HG03175 (cell line): ENCODE data around the gene TPTE2.
"Not testable (repeated sequence)": the region's sequence is repeated elsewhere in the genome, so short reads cannot be mapped to it uniquely, and the experiment has no call there.

Experiments
- ATAC-seq: cut with Tn5 transposase; IDR thresholded peaks from one replicate; pipeline ENCODE4 v1.9.1; 2021; ENCODE audit warnings: mild to moderate bottlenecking, moderate library complexity; ENCODE audit not compliant: unreplicated experiment

The TPTE2 gene

DNA sequence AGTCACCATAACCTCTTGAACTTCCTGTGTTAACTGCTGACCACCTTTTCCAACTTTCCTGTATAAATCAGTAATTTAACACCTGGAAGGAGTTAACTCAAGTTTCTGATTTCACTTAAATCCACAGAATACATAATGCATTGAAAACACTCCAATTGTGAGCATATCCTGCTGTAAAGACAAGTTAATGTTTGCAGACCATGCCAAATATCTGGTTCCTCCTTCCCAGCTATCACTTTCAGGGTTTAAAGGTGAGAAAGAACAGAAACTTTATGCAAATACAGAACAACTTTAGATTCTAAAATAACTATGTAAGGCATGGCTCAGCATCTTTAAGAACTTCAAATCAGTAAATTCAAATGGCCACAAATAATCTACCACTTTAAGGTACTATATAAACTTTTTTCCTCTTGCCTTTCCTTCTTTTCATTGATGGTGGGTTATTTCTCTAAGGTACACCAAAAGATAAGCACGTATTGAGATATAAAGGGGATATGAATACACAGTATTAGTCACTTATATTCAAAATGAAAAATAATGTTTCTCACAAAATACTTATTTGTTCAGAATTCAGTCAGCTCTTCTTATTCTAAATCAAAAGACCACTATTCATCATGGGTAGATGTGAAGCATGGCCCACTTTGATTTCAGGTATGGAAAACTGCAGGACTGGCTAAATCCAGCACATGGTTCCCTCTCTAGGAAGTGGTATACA lies 6.6 kb upstream of the TPTE2 start:
- peak; percentile 71 for ATAC-seq

GRCh38 chr13:19561585-19561984 lies 253 bp upstream of the TPTE2 start:
- no peak for ATAC-seq

DNA sequence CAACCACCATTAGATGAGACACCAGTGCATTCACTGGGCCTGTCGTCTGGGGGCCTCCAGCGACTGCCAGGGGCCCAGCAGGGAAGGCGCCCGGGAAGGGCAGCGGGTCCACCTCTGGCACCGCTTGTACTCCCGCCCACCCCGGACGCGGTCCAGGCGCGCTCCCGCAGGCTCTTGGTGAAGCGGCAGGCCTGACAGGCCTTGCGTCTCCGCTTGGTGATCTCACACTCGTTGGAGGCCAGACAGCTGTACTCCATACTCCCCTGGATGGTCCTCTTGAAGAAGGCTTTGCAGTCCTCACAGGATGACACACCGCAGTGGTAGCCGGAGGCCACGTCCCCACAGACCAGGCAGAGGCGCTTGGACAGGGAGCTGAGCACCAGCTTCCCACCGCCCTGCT lies 660 bp downstream of the TPTE2 start:
- ATAC-seq, result not testable (repeated sequence)

- not testable (repeated sequence) for ATAC-seq
Observed at GRCh38 chr13:19559739-19560138, 1.6 kb downstream of the TPTE2 start.

GRCh38 chr13:19557287-19557686 lies 4.0 kb downstream of the TPTE2 start:
- ATAC-seq, result not testable (repeated sequence)

- ATAC-seq, result not testable (repeated sequence)
Observed at GRCh38 chr13:19549245-19549644, 12.1 kb downstream of the TPTE2 start.

GRCh38 chr13:19525634-19526033 lies 35.7 kb downstream of the TPTE2 start:
- peak; percentile 69 for ATAC-seq

GRCh38 chr13:19519049-19519448 lies 42.3 kb downstream of the TPTE2 start:
- ATAC-seq, result no peak

DNA sequence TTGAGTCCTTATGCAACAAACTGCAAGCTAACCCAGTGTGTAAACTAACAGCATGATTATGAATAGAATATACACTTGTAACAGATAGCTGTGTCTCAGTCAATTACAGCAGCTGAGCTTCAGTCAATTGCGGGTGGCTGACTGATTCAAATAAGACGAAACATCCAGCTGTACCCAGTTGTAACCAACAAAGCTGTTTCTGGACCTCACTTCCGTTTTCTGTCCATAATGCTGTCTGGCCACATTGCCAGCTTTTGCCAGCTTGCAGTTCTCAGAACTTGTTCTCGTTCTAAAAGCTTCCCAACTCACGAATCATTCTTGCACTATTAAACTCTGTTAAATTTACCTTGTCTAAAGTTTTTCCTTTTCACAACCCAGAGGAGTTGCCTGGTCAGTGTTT lies 53.7 kb downstream of the TPTE2 start:
- not testable (repeated sequence) for ATAC-seq

DNA sequence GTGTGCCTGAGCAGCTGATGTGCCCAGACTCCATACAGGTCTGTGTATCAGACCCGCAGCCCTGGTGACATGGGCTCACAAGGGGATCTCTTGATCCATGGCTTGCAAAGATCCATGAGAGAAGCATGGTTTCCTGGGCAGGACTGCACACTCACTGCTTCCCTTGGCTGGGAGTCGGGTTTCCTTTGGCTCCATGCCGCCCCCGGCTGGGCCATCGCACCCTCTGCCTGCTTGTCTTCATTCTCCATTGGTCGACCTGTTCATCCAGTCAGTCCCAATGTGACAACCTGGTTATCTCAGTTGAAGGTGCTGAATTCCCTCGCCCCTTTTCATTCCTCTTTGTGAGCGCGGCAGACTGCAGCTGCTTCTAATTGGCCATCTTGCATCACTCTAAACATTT lies 101.2 kb downstream of the TPTE2 start:
- not testable (repeated sequence) for ATAC-seq

DNA sequence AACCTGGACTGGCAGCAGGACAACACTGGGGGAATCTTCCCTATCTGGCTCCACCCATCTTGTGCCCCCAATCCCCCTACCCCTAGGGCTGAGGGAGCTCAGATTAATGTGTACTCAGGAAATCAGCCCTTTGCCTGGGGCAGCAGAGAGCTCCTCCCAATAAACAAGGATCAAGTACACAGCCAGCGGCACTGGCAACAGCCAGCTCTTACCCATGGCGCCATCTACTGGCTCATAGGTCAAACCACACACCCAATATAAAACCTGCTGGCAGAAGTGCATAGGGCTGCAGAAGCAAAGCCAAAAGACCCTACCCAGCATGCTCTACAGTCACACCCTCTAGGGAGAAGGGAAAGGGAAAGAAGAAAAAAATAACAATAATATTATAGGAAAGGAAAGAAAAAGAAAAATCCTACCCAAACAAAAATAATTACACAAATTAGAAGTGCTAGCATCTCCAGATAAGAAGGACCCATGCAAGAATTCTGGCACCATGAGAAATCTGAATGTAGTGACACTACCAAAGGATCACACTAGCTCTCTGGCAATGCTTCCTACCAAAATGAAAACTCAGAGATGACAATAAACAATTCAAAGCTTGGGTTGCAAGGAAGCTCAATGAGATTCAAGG lies 122.2 kb downstream of the TPTE2 start:
- ATAC-seq, result not testable (repeated sequence)

- ATAC-seq, result not testable (repeated sequence)
Observed at GRCh38 chr13:19437780-19438179, 123.6 kb downstream of the TPTE2 start.

DNA sequence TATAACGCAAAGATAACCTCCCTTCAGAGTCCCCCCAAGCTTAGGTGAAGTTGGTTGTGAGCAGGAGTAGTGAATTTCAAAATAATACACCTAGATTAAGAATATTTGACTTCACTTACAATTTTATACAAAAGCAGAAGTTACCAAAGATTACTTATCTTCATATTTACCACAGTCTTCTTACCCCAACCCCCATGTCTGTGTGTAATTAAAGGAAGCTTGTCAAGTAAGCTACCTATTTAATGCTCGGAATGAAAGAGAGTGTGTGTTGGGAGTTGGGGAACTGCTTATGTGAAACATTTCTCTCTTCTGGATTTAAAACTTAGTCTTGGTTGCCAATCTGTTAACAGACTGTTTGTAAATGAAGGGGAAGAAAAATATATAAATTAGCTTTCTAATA lies 139.1 kb downstream of the TPTE2 start:
- not testable (repeated sequence) for ATAC-seq

GRCh38 chr13:19412494-19412893 lies 148.8 kb downstream of the TPTE2 start:
- ATAC-seq, result not testable (repeated sequence)

- ATAC-seq, result not testable (repeated sequence)
Observed at GRCh38 chr13:19382746-19383511, 178.4 kb downstream of the TPTE2 start.

- no peak for ATAC-seq
Observed at GRCh38 chr13:19382111-19382510, 179.2 kb downstream of the TPTE2 start.
